ENCODE results near the gene TSC22D3.

Gene TSC22D3

DNA sequence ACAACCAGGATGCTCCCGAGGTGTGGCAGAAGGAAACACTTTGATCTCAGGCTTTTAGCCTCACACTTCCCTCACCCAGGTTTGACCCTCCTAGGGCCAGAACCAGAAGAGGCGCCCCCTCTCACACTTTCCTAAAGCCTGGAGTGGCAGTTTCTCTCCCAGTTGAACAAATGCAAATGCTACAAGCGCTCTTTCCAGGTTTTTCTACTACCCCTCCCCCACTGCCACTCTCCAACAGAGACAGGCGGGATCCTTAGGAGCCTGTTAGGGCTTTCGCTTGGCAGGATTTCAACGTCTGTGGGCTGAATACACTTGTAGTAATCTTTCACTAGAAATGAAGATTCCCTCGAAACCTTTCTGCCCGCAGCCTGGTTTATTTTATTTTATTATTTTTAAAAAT is 2.4 kb downstream of the TSC22D3 start:
- Mint-ChIP-seq H3K36me3 (no peaks in the 10 kb centered on the region), H3K4me1 (peaks cover 11% of the 10 kb centered on the region), H3K27ac (no peak overlapping the region), H3K9me3 (no peaks in the 10 kb centered on the region), H3K27me3 (peaks cover 35% of the 10 kb centered on the region), H3K4me3 (no peak overlapping the region)
- CTCF ChIA-PET, result interaction anchor here (1.3 to 1.8 kb wide), 2 partner anchors 100 to 114 kb away, joined by 5 to 8 read pairs; no protein-coding TSS in a partner anchor
- no peak for DNase-seq

GRCh38 chrX:107769581-107770317 is 5.8 kb downstream of the TSC22D3 start:
- peaks cover 9% of the 10 kb centered on the region for H3K27me3 Mint-ChIP-seq
- CTCF ChIA-PET, result interaction anchor here (1.0 to 1.5 kb wide), 2 partner anchors 108 to 110 kb away, joined by 3 to 4 read pairs; no protein-coding TSS in a partner anchor
- H3K9me3 Mint-ChIP-seq, result no peaks in the 10 kb centered on the region
- H3K4me3 Mint-ChIP-seq, result no peak overlapping the region
- H3K36me3 Mint-ChIP-seq, result no peaks in the 10 kb centered on the region
- no peak overlapping the region for H3K27ac Mint-ChIP-seq
- no peak for DNase-seq
- H3K4me1 Mint-ChIP-seq, result no peaks in the 10 kb centered on the region

- no peak for DNase-seq
- Mint-ChIP-seq H3K27ac (no peak overlapping the region), H3K4me3 (no peak overlapping the region), H3K27me3 (no peaks in the 10 kb centered on the region), H3K4me1 (no peaks in the 10 kb centered on the region), H3K9me3 (no peaks in the 10 kb centered on the region), H3K36me3 (no peaks in the 10 kb centered on the region)
- CTCF ChIA-PET, result interaction anchor here (0.9 kb wide), 1 partner anchor 9 kb away, joined by 3 read pairs; the partner anchor contains the start of gene NCBP2L
Observed at GRCh38 chrX:107768051-107768450, 7.5 kb downstream of the TSC22D3 start.

DNA sequence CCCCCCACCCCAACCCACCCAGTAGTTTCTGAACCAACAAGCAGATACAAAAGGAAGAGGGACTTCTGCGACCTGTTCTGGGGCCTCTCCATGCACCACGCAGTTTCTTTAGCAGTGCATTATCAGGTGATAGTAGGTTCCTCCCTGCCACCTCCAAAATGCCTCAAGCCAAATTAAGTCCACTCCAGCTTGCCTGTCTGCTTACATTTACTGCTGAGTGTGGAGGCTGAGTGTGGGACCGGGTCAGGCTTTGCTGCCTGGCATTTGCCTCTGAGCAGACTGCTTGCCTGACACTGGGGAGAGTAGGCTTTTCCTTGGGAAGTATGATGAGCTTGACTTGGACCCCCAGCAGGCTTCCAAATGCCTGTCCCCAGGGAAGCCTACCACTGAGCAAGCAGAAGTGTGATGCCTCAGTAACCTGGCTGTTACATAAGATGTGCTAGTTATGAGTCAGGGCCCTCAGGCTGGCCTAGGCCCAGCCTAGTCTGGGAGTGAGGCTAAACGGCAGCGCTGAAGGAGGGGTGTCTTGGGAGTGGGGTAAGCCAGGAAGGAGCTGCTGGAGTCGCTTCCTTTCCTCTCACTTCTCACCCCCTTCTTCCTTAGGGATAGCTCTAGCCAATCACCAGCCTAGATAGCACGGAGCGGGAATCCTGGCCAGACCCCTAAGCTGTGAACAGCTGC is 9.0 kb downstream of the TSC22D3 start:
- CTCF ChIA-PET, result interaction anchor here (1.2 to 2.1 kb wide), 2 partner anchors 9 to 94 kb away, joined by 4 to 5 read pairs; partner anchors contain the start of gene TSC22D3
- H3K4me1 Mint-ChIP-seq, result no peaks in the 10 kb centered on the region
- H3K27me3 Mint-ChIP-seq, result no peaks in the 10 kb centered on the region
- no peaks in the 10 kb centered on the region for H3K9me3 Mint-ChIP-seq
- no peak overlapping the region for H3K27ac Mint-ChIP-seq
- no peak for DNase-seq
- no peaks in the 10 kb centered on the region for H3K36me3 Mint-ChIP-seq
- no peak overlapping the region for H3K4me3 Mint-ChIP-seq

GRCh38 chrX:107764845-107765608 is 10.6 kb downstream of the TSC22D3 start:
- H3K27me3 Mint-ChIP-seq, result no peaks in the 10 kb centered on the region
- CTCF ChIA-PET, result interaction anchor here (2.1 kb wide), 1 partner anchor 92 kb away, joined by 5 read pairs; no protein-coding TSS in a partner anchor
- H3K4me1 Mint-ChIP-seq, result no peaks in the 10 kb centered on the region
- no peaks in the 10 kb centered on the region for H3K9me3 Mint-ChIP-seq
- H3K36me3 Mint-ChIP-seq, result no peaks in the 10 kb centered on the region
- no peak for DNase-seq
- no peak overlapping the region for H3K4me3 Mint-ChIP-seq
- H3K27ac Mint-ChIP-seq, result no peak overlapping the region

DNA sequence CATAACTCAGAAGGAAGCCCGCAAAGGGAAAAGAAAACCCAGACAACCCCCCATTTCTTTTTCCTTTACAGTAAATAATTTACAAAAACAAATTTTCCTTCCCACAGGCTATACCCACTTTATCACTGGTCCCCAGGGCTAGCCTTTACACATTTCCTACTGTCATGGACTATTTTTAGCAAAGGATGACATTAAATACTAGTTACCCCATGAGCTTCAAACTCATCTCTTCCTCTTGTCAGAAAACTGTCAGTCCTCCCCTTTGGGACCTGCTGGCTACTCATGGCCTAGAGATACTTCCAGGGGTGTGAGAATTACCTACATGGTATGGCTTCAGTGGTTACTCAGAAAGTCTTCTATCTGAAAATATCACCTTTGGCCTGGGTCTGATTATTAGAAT is 11.9 kb downstream of the TSC22D3 start:
- Mint-ChIP-seq H3K36me3 (no peaks in the 10 kb centered on the region), H3K9me3 (no peaks in the 10 kb centered on the region), H3K4me3 (no peak overlapping the region), H3K4me1 (no peaks in the 10 kb centered on the region), H3K27me3 (no peaks in the 10 kb centered on the region), H3K27ac (no peak overlapping the region)
- no peak for DNase-seq
- CTCF ChIA-PET, result interaction anchor here (1.9 kb wide), 1 partner anchor 14 kb away, joined by 5 read pairs; the partner anchor contains the start of gene NCBP2L

GRCh38 chrX:107760304-107761077 is 15.1 kb downstream of the TSC22D3 start:
- H3K4me1 Mint-ChIP-seq, result peaks cover 6% of the 10 kb centered on the region
- H3K27ac Mint-ChIP-seq, result no peak overlapping the region
- H3K9me3 Mint-ChIP-seq, result no peaks in the 10 kb centered on the region
- H3K36me3 Mint-ChIP-seq, result no peaks in the 10 kb centered on the region
- H3K4me3 Mint-ChIP-seq, result no peak overlapping the region
- H3K27me3 Mint-ChIP-seq, result no peaks in the 10 kb centered on the region
- CTCF ChIA-PET, result interaction anchor here (0.7 kb wide), 1 partner anchor 11 kb away, joined by 3 read pairs; no protein-coding TSS in a partner anchor
- DNase-seq, result no peak

DNA sequence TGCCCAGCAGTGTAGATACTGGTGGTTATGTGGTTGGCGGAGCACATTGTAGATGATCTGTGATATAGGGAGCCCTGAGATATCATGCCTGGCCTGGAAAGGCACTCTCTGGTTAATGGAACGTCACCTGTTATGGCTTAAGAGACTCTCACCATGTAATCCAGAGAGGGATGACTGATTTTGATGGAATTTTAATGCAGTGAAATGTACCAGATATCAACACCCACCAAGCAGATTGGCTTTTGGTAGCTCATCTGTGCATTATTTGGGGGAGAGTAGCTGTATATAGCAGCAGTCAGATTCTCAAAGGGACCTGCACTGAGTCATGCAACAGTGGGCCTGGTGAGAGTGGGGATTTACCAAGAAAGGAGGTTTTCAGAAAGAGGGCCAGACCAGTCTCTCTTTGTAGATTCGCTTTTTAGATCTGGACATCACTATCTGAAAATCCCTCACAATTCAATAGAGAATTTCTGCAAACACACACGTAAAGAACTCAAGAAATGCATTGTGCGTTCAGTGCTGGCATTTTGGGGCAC is 17.3 kb downstream of the TSC22D3 start:
- peaks cover 14% of the 10 kb centered on the region for H3K4me1 Mint-ChIP-seq
- no peaks in the 10 kb centered on the region for H3K27me3 Mint-ChIP-seq
- DNase-seq, result no peak
- H3K9me3 Mint-ChIP-seq, result no peaks in the 10 kb centered on the region
- CTCF ChIA-PET, result no interaction called here
- H3K36me3 Mint-ChIP-seq, result no peaks in the 10 kb centered on the region
- H3K27ac Mint-ChIP-seq, result no peak overlapping the region
- no peak overlapping the region for H3K4me3 Mint-ChIP-seq

- Mint-ChIP-seq H3K4me1 (peaks cover 14% of the 10 kb centered on the region), H3K27ac (no peak overlapping the region), H3K4me3 (no peak overlapping the region), H3K27me3 (peaks cover 4% of the 10 kb centered on the region), H3K36me3 (no peaks in the 10 kb centered on the region), H3K9me3 (no peaks in the 10 kb centered on the region)
- DNase-seq, result no peak
- CTCF ChIA-PET, result no interaction called here
Observed at GRCh38 chrX:107755721-107756120, 19.9 kb downstream of the TSC22D3 start.

- no peaks in the 10 kb centered on the region for H3K36me3 Mint-ChIP-seq
- no peaks in the 10 kb centered on the region for H3K9me3 Mint-ChIP-seq
- peaks cover 14% of the 10 kb centered on the region for H3K4me1 Mint-ChIP-seq
- no peak overlapping the region for H3K4me3 Mint-ChIP-seq
- H3K27me3 Mint-ChIP-seq, result peaks cover 4% of the 10 kb centered on the region
- CTCF ChIA-PET, result no interaction called here
- no peak for DNase-seq
- H3K27ac Mint-ChIP-seq, result no peak overlapping the region
Observed at GRCh38 chrX:107753187-107753586, 22.4 kb downstream of the TSC22D3 start.

- no peaks in the 10 kb centered on the region for H3K36me3 Mint-ChIP-seq
- no peaks in the 10 kb centered on the region for H3K9me3 Mint-ChIP-seq
- DNase-seq, result no peak
- peaks cover 14% of the 10 kb centered on the region for H3K4me1 Mint-ChIP-seq
- no peak overlapping the region for H3K4me3 Mint-ChIP-seq
- peaks cover 4% of the 10 kb centered on the region for H3K27me3 Mint-ChIP-seq
- H3K27ac Mint-ChIP-seq, result no peak overlapping the region
- CTCF ChIA-PET, result interaction anchor here (1.6 kb wide), 1 partner anchor 9 kb away, joined by 6 read pairs; no protein-coding TSS in a partner anchor
Observed at GRCh38 chrX:107752714-107753113, 22.9 kb downstream of the TSC22D3 start.

DNA sequence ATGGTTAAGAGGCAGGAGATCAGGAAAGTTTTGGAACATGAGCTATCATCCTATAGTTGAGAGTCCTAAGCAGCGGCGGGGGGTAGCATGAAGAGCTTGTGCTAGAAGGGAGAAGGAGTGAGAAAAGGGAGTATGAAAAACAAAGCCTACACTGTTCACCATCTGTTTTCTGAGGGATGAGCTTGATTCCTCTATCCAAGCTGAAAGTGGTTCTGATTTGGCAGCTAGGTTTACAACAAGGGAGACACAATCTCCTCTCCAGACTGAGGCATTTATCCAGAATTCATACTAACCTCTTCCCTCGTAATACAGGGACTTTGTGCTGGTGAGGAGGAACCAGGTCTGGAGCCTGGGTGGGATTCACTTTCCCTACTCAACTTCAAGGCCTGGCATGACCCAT is 23.5 kb downstream of the TSC22D3 start:
- peaks cover 14% of the 10 kb centered on the region for H3K4me1 Mint-ChIP-seq

DNA sequence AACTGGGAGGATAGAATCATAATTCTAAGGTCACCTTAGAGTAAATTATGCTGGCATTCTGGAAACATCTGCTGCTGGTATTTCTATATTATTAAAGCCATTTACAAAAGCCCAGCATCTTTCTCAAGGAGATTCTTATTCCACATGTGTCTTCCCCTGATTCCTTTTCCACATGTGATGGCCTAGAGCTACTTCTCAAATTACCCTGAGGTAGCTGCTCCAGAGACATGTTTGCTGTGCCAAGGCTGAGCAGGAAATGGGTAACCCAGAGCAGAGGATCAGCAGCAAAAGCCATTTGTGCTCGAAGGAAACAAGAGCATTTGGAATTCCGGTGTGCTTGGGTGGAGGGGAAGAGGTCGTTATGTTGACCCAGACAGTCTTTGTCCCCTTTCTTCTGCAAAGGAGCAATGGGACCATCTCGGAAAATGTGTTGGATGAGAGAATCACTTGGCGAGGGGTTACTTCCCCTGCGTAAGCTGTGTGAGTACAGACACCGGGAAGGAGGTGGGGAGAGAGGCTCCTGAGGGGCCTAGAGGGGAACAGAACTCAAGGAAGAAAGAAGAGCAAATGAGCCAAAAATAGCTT is 24.6 kb downstream of the TSC22D3 start:
- no peaks in the 10 kb centered on the region for H3K9me3 Mint-ChIP-seq
- no peaks in the 10 kb centered on the region for H3K36me3 Mint-ChIP-seq
- H3K4me3 Mint-ChIP-seq, result no peak overlapping the region
- peaks cover 4% of the 10 kb centered on the region for H3K27me3 Mint-ChIP-seq
- no peak overlapping the region for H3K27ac Mint-ChIP-seq
- H3K4me1 Mint-ChIP-seq, result peaks cover 12% of the 10 kb centered on the region
- DNase-seq, result no peak
- CTCF ChIA-PET, result interaction anchor here (1.4 kb wide), 1 partner anchor 25 kb away, joined by 3 read pairs; the partner anchor contains the start of gene TSC22D3

More for the DNA sequence above, 23.5 kb downstream of the TSC22D3 start:
- Mint-ChIP-seq H3K27me3 (peaks cover 4% of the 10 kb centered on the region), H3K27ac (no peak overlapping the region), H3K36me3 (no peaks in the 10 kb centered on the region), H3K4me3 (no peak overlapping the region), H3K9me3 (no peaks in the 10 kb centered on the region)
- DNase-seq, result no peak
- CTCF ChIA-PET, result interaction anchor here (1.2 to 1.6 kb wide), 2 partner anchors 9 to 30 kb away, joined by 3 to 6 read pairs; no protein-coding TSS in a partner anchor

Data from activated naive CD4-positive, alpha-beta T cell treated with anti-CD3 and anti-CD28 coated beads, Interleukin-2, amount 10 ng/mL, durations not matched to agents 7 days and 5 days (primary cell).